ENCODE results near the gene USP38.

The USP38 gene

GRCh38 chr4:143178923-143179322, 5.8 kb upstream of the USP38 start:
- Histone ChIP-seq H3K79me2 (ENCODE audit: insufficient read depth, low read length) (peaks cover 5% of the 10 kb centered on the region), H3K27me3 (ENCODE audit: insufficient read depth, low read length, poor library complexity) (no peaks in the 10 kb centered on the region), H3K9me3 (ENCODE audit: insufficient read depth, low read length, severe bottlenecking) (peaks cover 3% of the 10 kb centered on the region), H3K4me1 (ENCODE audit: insufficient read depth, low read length) (peaks cover 17% of the 10 kb centered on the region; the same call in 1 of the 2 replicates), H4K20me1 (ENCODE audit: insufficient read depth, low read length) (no peaks in the 10 kb centered on the region), H3K4me2 (ENCODE audit: insufficient read depth, low read length) (no peak overlapping the region), H3K36me3 (ENCODE audit: insufficient read depth, low read length) (no peaks in the 10 kb centered on the region), H3K4me3 (ENCODE audit: low read depth in 1 of 2, low read length in 2 of 2) (no peak overlapping the region), H2AFZ (ENCODE audit: low read depth, low read length) (no peak overlapping the region), H3K9ac (ENCODE audit: low read depth, low read length) (no peak overlapping the region), H3K27ac (ENCODE audit: low read length) (no peak overlapping the region)
- ATAC-seq (ENCODE audit: insufficient read depth, low read depth) (no peak), DNase-seq (no peak)
- TF ChIP-seq EZH2 (IDR thresholded peaks at IDR 0.05; ENCODE audit: borderline replicate concordance, low read depth, low read length, severe bottlenecking), result no peak

GRCh38 chr4:143183513-143184216, 1.1 kb upstream of the USP38 start:
- H3K79me2 ChIP-seq (ENCODE audit: insufficient read depth, low read length), result peaks cover 51% of the 10 kb centered on the region
- H3K9ac ChIP-seq (ENCODE audit: low read depth, low read length), result peak overlapping the region; percentile 82
- peak overlapping the region; percentile 99 for H2AFZ ChIP-seq (ENCODE audit: low read depth, low read length)

GRCh38 chr4:143184217-143184502, 557 bp upstream of the USP38 start:
- Histone ChIP-seq H2AFZ (ENCODE audit: low read depth, low read length) (peak overlapping the region; percentile 99), H3K4me1 (ENCODE audit: insufficient read depth, low read length) (peaks cover 42% of the 10 kb centered on the region), H3K4me3 (ENCODE audit: low read depth in 1 of 2, low read length in 2 of 2) (peak overlapping the region; percentile 74 to 96), H3K4me2 (ENCODE audit: insufficient read depth, low read length) (peak overlapping the region; percentile 74), H3K27me3 (ENCODE audit: insufficient read depth, low read length, poor library complexity) (no peaks in the 10 kb centered on the region), H3K79me2 (ENCODE audit: insufficient read depth, low read length) (peaks cover 56% of the 10 kb centered on the region), H3K36me3 (ENCODE audit: insufficient read depth, low read length) (peaks cover 23% of the 10 kb centered on the region), H3K27ac (ENCODE audit: low read length) (peak overlapping the region; percentile 95), H3K9me3 (ENCODE audit: insufficient read depth, low read length, severe bottlenecking) (no peaks in the 10 kb centered on the region), H3K9ac (ENCODE audit: low read depth, low read length) (peak overlapping the region; percentile 82), H4K20me1 (ENCODE audit: insufficient read depth, low read length) (peaks cover 28% of the 10 kb centered on the region)
- ATAC-seq (ENCODE audit: insufficient read depth, low read depth) (peak; percentile 29), DNase-seq (no peak)
- TF ChIP-seq EZH2 (IDR thresholded peaks at IDR 0.05; ENCODE audit: borderline replicate concordance, low read depth, low read length, severe bottlenecking), result no peak
- no peak for TF ChIP-seq CTCF (IDR thresholded peaks at IDR 0.05; ENCODE audit: borderline replicate concordance, extremely low read depth, low read length, poor library complexity, severe bottlenecking)

More at GRCh38 chr4:143183513-143184216, 1.1 kb upstream of the USP38 start:
- Histone ChIP-seq H3K36me3 (ENCODE audit: insufficient read depth, low read length) (peaks cover 18% of the 10 kb centered on the region), H3K27ac (ENCODE audit: low read length) (peak overlapping the region; percentile 95), H4K20me1 (ENCODE audit: insufficient read depth, low read length) (peaks cover 26% of the 10 kb centered on the region), H3K27me3 (ENCODE audit: insufficient read depth, low read length, poor library complexity) (no peaks in the 10 kb centered on the region), H3K9me3 (ENCODE audit: insufficient read depth, low read length, severe bottlenecking) (no peaks in the 10 kb centered on the region), H3K4me2 (ENCODE audit: insufficient read depth, low read length) (peak overlapping the region; percentile 74), H3K4me1 (ENCODE audit: insufficient read depth, low read length) (peaks cover 37% of the 10 kb centered on the region), H3K4me3 (ENCODE audit: low read depth in 1 of 2, low read length in 2 of 2) (peak overlapping the region; percentile 74 to 96)
- TF ChIP-seq CTCF (IDR thresholded peaks at IDR 0.05; ENCODE audit: borderline replicate concordance, extremely low read depth, low read length, poor library complexity, severe bottlenecking) (no peak), EZH2 (IDR thresholded peaks at IDR 0.05; ENCODE audit: borderline replicate concordance, low read depth, low read length, severe bottlenecking) (no peak)
- DNase-seq, result no peak
- ATAC-seq (ENCODE audit: insufficient read depth, low read depth), result no peak

DNA sequence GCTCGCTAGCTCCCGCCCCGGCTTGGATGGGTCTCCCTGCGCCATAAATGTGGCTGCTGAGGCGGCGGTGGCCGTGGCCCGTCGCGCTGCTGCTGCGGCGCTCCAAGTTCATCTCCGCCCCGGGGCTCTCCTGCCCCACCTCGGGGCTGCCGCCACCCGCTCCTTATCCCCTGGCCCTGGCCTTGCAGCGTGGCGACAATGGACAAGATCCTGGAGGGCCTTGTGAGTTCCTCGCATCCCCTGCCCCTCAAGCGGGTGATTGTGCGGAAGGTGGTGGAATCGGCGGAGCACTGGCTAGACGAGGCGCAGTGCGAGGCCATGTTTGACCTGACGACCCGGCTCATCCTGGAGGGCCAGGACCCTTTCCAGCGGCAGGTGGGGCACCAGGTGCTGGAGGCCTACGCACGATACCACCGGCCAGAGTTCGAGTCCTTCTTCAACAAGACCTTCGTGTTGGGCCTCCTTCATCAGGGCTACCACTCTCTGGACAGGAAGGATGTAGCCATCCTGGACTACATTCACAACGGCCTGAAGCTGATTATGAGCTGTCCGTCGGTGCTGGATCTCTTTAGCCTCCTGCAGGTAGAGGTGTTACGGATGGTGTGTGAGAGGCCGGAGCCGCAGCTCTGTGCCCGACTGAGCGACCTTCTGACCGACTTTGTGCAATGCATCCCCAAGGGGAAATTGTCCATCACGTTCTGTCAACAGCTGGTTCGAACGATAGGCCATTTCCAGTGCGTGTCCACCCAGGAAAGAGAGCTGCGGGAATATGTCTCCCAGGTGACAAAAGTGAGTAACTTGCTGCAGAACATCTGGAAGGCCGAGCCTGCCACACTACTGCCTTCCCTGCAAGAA, 763 bp downstream of the USP38 start:
- peak overlapping the region; percentile 74 to 76 for H3K4me3 ChIP-seq (ENCODE audit: low read depth in 1 of 2, low read length in 2 of 2)
- H4K20me1 ChIP-seq (ENCODE audit: insufficient read depth, low read length), result peaks cover 28% of the 10 kb centered on the region
- H3K79me2 ChIP-seq (ENCODE audit: insufficient read depth, low read length), result peaks cover 69% of the 10 kb centered on the region
- TF ChIP-seq EZH2 (IDR thresholded peaks at IDR 0.05; ENCODE audit: borderline replicate concordance, low read depth, low read length, severe bottlenecking), result no peak
- TF ChIP-seq CTCF (IDR thresholded peaks at IDR 0.05; ENCODE audit: borderline replicate concordance, extremely low read depth, low read length, poor library complexity, severe bottlenecking), result no peak
- peaks cover 36% of the 10 kb centered on the region for H3K36me3 ChIP-seq (ENCODE audit: insufficient read depth, low read length)
- H3K27me3 ChIP-seq (ENCODE audit: insufficient read depth, low read length, poor library complexity), result no peaks in the 10 kb centered on the region
- H3K9ac ChIP-seq (ENCODE audit: low read depth, low read length), result peak overlapping the region; percentile 82
- ATAC-seq (ENCODE audit: insufficient read depth, low read depth), result peak; percentile 27
- no peaks in the 10 kb centered on the region for H3K9me3 ChIP-seq (ENCODE audit: insufficient read depth, low read length, severe bottlenecking)
- no peak for DNase-seq
- H3K4me1 ChIP-seq (ENCODE audit: insufficient read depth, low read length), result peaks cover 55% of the 10 kb centered on the region
- H2AFZ ChIP-seq (ENCODE audit: low read depth, low read length), result peak overlapping the region; percentile 75
- H3K27ac ChIP-seq (ENCODE audit: low read length), result peak overlapping the region; percentile 64
- peak overlapping the region; percentile 89 for H3K4me2 ChIP-seq (ENCODE audit: insufficient read depth, low read length)
